IPS-20b (cell line): ENCODE measurements around the gene DIABLO.
"Not testable (repeated sequence)": the region's sequence is repeated elsewhere in the genome, so short reads cannot be mapped to it uniquely, and the experiment has no call there.

Source experiments
- H3K27ac ChIP-seq: one replicate; pipeline ENCODE4 v1.5.1; 2013; ENCODE audit warnings: low read length
- H3K27me3 ChIP-seq: 2 replicates; pipeline ENCODE4 v1.6.1; 2013; ENCODE audit warnings: mild to moderate bottlenecking, low read length, inconsistent platforms; ENCODE audit not compliant: insufficient read depth
- H3K36me3 ChIP-seq: 2 replicates; pipeline ENCODE4 v1.6.1; 2013; ENCODE audit warnings: low read depth, mild to moderate bottlenecking, inconsistent platforms, low read length, moderate library complexity; ENCODE audit not compliant: insufficient read depth
- H3K4me1 ChIP-seq: 2 replicates; pipeline ENCODE4 v1.6.1; 2013; ENCODE audit warnings: mild to moderate bottlenecking, control low read depth, inconsistent platforms, low read length, moderate library complexity; ENCODE audit not compliant: insufficient read depth
- H3K4me3 ChIP-seq: 2 replicates; pipeline ENCODE4 v1.5.1; 2013; ENCODE audit warnings: mild to moderate bottlenecking, low read length, inconsistent platforms
- H3K9ac ChIP-seq: 2 replicates; pipeline ENCODE4 v1.6.1; 2013; ENCODE audit warnings: low read depth, mild to moderate bottlenecking, inconsistent platforms, low read length, moderate library complexity
- H3K9me3 ChIP-seq: 2 replicates; pipeline ENCODE4 v1.6.1; 2013; ENCODE audit warnings: mild to moderate bottlenecking, low read depth, low read length, inconsistent platforms; ENCODE audit not compliant: insufficient read depth

Gene DIABLO

DNA sequence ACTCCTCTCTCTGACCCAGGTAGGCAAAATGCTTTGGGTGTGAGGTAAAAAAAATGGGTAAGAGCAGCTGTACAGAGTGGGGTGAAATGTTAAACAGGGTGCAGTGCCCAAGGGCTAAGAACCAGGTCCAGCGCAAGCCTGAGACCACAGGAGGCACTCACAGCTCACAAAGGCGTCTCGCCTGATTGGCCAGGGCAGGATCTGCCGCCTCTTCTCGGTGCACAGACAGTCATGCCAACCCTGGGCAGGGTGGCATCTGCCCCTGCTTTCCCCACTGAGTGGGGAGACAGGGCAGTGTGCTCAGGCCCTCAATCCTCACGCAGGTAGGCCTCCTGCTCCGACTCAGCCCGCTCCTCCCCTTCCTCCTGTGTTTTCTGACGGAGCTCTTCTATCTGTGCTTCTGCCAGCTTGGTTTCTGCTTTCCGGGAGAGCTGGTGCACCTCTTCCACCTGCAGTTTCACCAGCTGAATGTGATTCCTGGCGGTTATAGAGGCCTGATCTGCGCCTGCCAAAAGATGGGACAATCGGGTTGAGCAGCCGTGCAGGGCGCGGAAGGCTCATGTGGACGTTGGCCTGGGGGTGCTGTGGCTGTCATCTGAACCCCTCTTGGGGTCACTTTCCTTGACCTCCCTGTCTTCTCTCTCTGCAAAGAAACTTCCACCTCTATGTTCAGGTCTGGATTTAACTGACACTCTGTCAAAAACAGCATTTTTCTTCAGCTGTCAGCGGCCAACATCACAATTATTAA is 17.6 kb downstream of the DIABLO start:
- H3K4me1 ChIP-seq = peaks cover 2% of the 10 kb centered on the region; the same call in 1 of the 2 replicates
- no peaks in the 10 kb centered on the region for H3K9me3 ChIP-seq
- H3K4me3 ChIP-seq = no peak overlapping the region
- peaks cover 37% of the 10 kb centered on the region for H3K27me3 ChIP-seq
- H3K36me3 ChIP-seq = peaks cover 63% of the 10 kb centered on the region
- no peak overlapping the region for H3K27ac ChIP-seq
- H3K9ac ChIP-seq = no peak overlapping the region

DNA sequence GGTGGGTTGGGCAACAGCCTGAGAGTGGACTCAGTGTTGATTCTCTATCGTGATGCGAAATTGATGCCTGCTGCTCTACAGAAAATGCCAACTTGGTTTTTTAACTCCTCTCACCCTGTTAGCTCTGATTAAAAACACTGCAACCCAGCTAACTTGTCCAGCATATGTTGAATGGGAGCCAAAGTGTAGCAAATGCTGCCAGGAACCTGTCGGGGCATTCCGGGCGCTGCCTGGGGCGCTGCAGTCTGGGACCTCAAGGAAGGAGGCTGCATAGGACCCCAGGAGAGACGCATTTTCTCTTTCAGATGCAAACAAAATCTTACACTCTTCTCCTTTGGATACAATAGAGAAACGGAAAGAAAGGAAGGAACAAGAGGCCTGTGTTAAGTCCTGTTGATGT is 18.5 kb downstream of the DIABLO start:
- Histone ChIP-seq H3K9ac (no peak overlapping the region), H3K27ac (no peak overlapping the region), H3K9me3 (no peaks in the 10 kb centered on the region), H3K4me1 (peaks cover 2% of the 10 kb centered on the region; the same call in 1 of the 2 replicates), H3K36me3 (peaks cover 54% of the 10 kb centered on the region), H3K27me3 (peaks cover 46% of the 10 kb centered on the region), H3K4me3 (no peak overlapping the region)

DNA sequence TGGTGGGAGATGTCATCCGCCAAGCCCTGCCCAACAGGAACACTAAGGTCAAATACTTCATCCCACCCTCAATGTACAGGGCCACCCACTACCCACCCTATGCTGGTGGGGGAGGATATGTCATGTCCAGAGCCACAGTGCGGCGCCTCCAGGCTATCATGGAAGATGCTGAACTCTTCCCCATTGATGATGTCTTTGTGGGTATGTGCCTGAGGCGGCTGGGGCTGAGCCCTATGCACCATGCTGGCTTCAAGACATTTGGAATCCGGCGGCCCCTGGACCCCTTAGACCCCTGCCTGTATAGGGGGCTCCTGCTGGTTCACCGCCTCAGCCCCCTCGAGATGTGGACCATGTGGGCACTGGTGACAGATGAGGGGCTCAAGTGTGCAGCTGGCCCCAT is 18.9 kb downstream of the DIABLO start:
- H3K9ac ChIP-seq = no peak overlapping the region
- H3K4me3 ChIP-seq = no peak overlapping the region
- peaks cover 2% of the 10 kb centered on the region; the same call in 1 of the 2 replicates for H3K4me1 ChIP-seq
- H3K27me3 ChIP-seq = peaks cover 50% of the 10 kb centered on the region
- H3K27ac ChIP-seq = no peak overlapping the region
- peaks cover 50% of the 10 kb centered on the region for H3K36me3 ChIP-seq
- H3K9me3 ChIP-seq = no peaks in the 10 kb centered on the region

DNA sequence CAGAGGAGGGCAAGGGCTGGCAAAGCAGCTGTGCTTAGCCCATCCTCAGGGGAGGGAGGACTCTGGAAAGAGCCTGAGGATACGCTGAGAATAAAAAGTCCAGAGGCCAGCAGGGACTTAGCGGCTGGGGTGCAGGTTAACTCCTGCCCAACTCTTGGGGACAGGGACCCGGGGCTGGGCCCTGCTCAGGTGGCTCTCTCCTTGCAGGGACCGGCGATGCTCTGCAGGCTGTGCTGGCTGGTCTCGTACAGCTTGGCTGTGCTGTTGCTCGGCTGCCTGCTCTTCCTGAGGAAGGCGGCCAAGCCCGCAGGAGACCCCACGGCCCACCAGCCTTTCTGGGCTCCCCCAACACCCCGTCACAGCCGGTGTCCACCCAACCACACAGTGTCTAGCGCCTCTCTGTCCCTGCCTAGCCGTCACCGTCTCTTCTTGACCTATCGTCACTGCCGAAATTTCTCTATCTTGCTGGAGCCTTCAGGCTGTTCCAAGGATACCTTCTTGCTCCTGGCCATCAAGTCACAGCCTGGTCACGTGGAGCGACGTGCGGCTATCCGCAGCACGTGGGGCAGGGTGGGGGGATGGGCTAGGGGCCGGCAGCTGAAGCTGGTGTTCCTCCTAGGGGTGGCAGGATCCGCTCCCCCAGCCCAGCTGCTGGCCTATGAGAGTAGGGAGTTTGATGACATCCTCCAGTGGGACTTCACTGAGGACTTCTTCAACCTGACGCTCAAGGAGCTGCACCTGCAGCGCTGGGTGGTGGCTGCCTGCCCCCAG is 19.6 kb downstream of the DIABLO start:
- H3K27me3 ChIP-seq = peaks cover 57% of the 10 kb centered on the region
- no peaks in the 10 kb centered on the region for H3K9me3 ChIP-seq
- no peak overlapping the region for H3K27ac ChIP-seq
- H3K36me3 ChIP-seq = peaks cover 44% of the 10 kb centered on the region
- peaks cover 2% of the 10 kb centered on the region; the same call in 1 of the 2 replicates for H3K4me1 ChIP-seq
- no peak overlapping the region for H3K9ac ChIP-seq
- H3K4me3 ChIP-seq = no peak overlapping the region

DNA sequence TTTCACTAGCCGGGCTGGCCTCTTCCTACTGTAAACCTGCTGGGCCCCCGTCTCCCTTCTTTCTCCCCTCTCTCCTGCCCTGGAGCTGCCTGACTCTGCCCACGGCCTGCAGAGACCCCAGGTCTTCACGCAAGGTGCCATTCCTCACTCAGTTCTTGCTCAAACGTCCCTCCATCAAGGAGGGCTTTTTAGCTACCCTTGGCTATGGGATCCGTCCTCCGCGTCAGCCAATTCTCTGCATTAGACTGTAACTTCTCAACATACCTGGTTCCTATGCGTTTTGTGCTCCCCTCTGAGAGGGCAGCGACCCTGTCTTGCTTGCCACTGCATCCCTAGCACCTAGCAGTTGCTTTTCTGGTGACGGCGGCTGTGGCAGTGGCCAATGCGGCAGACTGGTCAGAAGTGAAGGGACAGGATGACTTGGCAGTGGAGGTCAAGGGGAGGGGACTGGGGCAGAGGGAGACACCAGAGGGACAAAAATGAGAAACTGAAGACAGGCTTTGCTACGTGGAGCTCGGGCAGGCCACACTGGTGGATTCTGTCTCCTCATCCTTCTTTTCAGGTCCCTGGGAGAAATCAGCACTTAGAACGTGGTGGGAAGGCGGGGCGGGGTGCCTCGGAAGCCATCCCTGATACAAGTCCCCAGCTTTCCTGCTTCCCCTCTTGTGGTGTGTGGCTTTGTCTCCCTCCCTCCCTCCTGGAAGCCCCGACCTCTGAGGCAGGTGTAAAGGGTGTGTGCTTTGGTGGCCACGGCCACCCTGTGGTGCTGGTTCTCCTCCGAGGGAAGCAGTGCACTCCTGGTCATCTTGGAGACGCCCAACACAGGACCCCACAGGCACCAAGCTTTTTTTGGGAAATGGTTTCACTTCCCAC is 20.6 kb downstream of the DIABLO start:
- H3K9ac ChIP-seq = no peak overlapping the region
- H3K27me3 ChIP-seq = peaks cover 59% of the 10 kb centered on the region
- no peak overlapping the region for H3K27ac ChIP-seq
- H3K4me1 ChIP-seq = peaks cover 2% of the 10 kb centered on the region; the same call in 1 of the 2 replicates
- H3K36me3 ChIP-seq = peaks cover 36% of the 10 kb centered on the region
- no peak overlapping the region for H3K4me3 ChIP-seq
- no peaks in the 10 kb centered on the region for H3K9me3 ChIP-seq

DNA sequence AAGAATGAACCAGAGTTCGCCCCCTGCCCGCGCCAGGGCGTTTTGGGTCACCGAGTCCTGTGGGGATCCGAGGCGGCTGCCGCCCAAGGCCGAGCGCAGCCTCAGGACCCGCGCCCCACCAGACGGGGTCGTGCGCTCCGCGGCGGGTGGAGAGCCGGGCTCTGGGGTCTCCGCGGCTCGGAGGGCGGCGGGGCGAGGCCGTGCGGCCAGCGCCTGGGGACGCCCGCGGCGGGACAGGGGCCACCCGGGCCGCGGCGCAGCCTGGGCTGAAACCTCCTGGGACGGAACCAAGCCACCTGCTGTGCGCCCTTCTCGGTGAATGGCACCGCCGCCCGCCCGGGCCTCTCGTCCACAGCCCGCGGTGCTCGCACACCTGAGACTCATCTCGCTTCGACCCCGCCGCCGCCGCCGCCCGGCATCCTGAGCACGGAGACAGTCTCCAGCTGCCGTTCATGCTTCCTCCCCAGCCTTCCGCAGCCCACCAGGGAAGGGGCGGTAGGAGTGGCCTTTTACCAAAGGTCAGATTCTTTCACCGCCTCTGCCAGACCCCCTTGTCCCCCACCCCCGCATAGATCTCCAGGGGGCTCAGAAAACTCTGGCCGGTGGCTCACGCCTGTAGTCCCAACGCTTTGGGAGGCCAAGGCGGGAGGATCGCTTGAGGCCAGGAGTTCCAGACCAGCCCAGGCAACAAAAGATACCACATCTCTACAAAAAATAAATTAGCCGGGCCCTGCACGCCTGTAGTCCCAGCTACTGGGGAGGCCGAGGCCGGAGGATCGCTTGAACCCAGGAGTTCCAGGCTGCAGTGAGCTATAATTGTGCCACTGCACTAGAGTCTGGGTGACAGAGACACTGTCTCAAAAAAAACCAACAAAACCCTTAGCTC is 21.4 kb downstream of the DIABLO start:
- Histone ChIP-seq H3K36me3 (peaks cover 28% of the 10 kb centered on the region), H3K9ac (no peak overlapping the region), H3K4me3 (peak overlapping the region; percentile 57), H3K4me1 (peaks cover 2% of the 10 kb centered on the region; the same call in 1 of the 2 replicates), H3K27me3 (peaks cover 59% of the 10 kb centered on the region), H3K27ac (no peak overlapping the region), H3K9me3 (no peaks in the 10 kb centered on the region)

DNA sequence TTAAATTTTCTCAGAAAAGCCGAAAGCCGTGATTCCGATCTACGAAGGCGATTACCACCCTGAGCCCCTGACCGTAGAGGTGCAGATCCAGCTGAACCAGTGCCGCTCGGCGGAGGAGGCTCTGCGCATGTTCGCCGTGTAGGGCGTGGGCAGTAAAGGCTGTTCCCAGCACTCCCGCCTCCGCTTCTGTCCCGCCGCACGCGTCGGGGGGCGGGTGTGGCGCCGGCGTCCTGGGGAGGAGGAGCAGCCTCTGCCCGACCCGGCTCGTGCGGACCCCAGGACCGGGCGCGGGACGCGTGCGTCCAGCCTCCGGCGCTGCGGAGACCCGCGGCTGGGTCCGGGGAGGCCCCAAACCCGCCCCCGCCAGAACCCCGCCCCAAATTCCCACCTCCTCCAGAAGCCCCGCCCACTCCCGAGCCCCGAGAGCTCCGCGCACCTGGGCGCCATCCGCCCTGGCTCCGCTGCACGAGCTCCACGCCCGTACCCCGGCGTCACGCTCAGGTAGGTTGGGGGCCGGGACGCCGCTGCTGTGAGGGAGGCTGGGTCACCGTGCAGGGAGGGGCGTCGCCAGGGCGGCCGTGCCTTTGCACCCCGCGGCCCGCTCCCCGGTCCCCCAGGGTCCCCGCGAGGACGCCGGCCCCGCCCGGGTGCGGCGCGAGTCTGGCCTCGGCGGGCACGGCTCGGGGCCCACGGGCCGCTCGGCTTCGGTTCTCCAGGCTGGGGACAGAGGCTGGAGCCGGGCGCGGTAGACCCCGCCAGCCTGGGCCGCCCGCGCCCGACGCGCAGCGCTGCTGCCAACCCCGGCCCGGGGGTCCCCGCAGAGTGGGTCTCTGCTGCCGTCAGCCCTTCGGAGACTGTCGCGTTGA is 22.3 kb downstream of the DIABLO start, which contains the start of gene B3GNT4:
B3GNT4 (plus strand) TSS at position 409 of the 866 bp plus-strand sequence. CDS start 910 bp downstream, outside the sequence.
- peaks cover 59% of the 10 kb centered on the region for H3K27me3 ChIP-seq
- no peak within 1 kb of the TSS for H3K27ac ChIP-seq
- peak within 1 kb of the TSS; percentile 68 for H3K4me3 ChIP-seq
- peaks cover 20% of the 10 kb centered on the region for H3K36me3 ChIP-seq
- H3K9me3 ChIP-seq = no peaks in the 10 kb centered on the region
- no peak within 1 kb of the TSS for H3K9ac ChIP-seq
- peaks cover 2% of the 10 kb centered on the region; the same call in 1 of the 2 replicates for H3K4me1 ChIP-seq

DNA sequence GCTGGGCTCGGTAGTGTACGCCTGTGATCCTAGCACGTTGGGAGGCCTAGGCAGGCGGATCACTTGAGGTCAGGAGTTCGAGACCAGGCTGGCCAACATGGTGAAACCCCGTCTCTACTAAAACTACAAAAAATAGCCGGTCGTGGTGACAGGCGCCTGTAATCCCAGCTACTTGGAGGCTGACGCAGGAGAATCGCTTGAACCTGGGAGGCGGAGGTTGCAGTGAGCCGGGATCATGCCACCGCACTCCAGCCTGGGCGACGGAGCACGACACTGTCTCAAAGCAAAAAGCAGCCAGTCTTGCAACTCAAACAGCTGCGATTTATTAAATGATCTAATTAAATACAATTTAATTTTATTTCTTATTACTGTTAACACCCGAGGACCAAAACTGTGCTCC is 23.0 kb downstream of the DIABLO start:
- H3K4me1 ChIP-seq, H3K9ac ChIP-seq, H3K9me3 ChIP-seq, H3K27ac ChIP-seq: not testable (repeated sequence)
- peak overlapping the region; percentile 68 for H3K4me3 ChIP-seq
- peaks cover 59% of the 10 kb centered on the region for H3K27me3 ChIP-seq
- H3K36me3 ChIP-seq = peaks cover 13% of the 10 kb centered on the region

DNA sequence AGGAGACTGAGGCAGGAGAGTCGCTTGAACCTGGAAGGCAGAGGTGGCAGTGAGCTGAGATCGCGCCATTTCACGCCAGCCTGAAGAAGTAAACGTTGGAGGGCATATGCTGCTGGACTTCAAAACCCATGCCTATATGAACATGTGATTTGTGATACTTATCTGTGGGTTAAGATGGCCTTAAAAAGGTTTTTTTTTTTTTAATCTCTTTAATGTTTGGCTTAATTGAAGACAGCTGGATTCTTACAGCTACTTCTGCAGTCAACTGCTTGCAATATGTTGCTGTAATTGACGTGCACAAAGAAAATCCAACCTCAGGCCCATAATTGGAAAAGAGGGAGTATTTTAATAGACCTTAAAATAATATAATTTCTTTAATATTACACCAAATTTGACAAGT is 23.8 kb downstream of the DIABLO start:
- Histone ChIP-seq H3K36me3 (peaks cover 5% of the 10 kb centered on the region), H3K4me3 (no peak overlapping the region), H3K9ac (no peak overlapping the region), H3K27ac (no peak overlapping the region), H3K27me3 (peaks cover 59% of the 10 kb centered on the region), H3K9me3 (no peaks in the 10 kb centered on the region), H3K4me1 (no peaks in the 10 kb centered on the region)

DNA sequence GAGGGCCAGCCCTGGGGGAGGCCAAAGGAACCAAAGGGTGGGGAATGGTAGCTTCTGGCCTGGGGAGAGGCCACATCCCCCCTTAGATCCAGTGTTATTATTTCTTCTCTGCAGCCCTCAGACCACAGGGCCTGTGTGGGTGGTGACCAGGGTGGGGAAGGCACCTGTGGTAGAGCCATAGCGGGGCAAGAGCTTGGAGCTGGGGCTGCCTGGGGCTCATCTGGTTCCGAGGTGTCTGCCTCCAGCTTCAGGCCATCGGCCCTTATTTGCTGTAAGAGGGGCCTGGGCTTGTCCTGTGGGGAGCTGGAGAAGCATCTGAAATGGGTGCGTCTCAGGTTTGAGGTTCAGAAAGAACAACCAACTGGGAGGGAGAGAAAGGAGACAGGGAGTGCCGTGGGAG is 24.5 kb downstream of the DIABLO start:
- Histone ChIP-seq H3K9ac (no peak overlapping the region), H3K27ac (no peak overlapping the region), H3K36me3 (no peaks in the 10 kb centered on the region), H3K4me3 (no peak overlapping the region), H3K9me3 (no peaks in the 10 kb centered on the region), H3K4me1 (no peaks in the 10 kb centered on the region), H3K27me3 (peaks cover 52% of the 10 kb centered on the region)
